G401.6 (cell line): Measurements from ENCODE around the gene TRUB2.
A peak's percentile ranks its signal among the peaks of the same experiment; 100 is the strongest.
"Not testable (repeated sequence)": the region's sequence is repeated elsewhere in the genome, so short reads cannot be mapped to it uniquely, and the experiment has no call there.

Experiments
- FAIRE-seq: peaks from 2 replicates; lab custom pipeline; 2012; peaks lifted over from hg19 to GRCh38; lab: Jason Lieb, UNC

TRUB2 gene

GRCh38 chr9:128298535-128299482 is 23.4 kb downstream of the TRUB2 start:
- no peak for FAIRE-seq

- no peak for FAIRE-seq
Measured at GRCh38 chr9:128297221-128297773, 24.9 kb downstream of the TRUB2 start.

GRCh38 chr9:128296340-128297220 is 25.7 kb downstream of the TRUB2 start:
- no peak for FAIRE-seq

- FAIRE-seq, result no peak
Measured at GRCh38 chr9:128294142-128294541, 28.1 kb downstream of the TRUB2 start.

GRCh38 chr9:128293091-128293490 is 29.2 kb downstream of the TRUB2 start:
- no peak for FAIRE-seq

GRCh38 chr9:128292009-128292408 is 30.2 kb downstream of the TRUB2 start:
- FAIRE-seq, result no peak

- no peak for FAIRE-seq
Measured at GRCh38 chr9:128288273-128289004, 33.8 kb downstream of the TRUB2 start.

GRCh38 chr9:128286440-128286839 is 35.8 kb downstream of the TRUB2 start:
- FAIRE-seq, result no peak

GRCh38 chr9:128285033-128285784 is 37.0 kb downstream of the TRUB2 start:
- no peak for FAIRE-seq

- FAIRE-seq, result no peak
Measured at GRCh38 chr9:128282500-128282899, 39.7 kb downstream of the TRUB2 start.

GRCh38 chr9:128280084-128280622 is 42.1 kb downstream of the TRUB2 start:
- no peak for FAIRE-seq

GRCh38 chr9:128279088-128280073 is 42.9 kb downstream of the TRUB2 start:
- not testable (repeated sequence) for FAIRE-seq

- FAIRE-seq, result no peak
Measured at GRCh38 chr9:128276574-128277270, 45.5 kb downstream of the TRUB2 start.

- peak; percentile 97 for FAIRE-seq
Measured at GRCh38 chr9:128276008-128276573, 46.2 kb downstream of the TRUB2 start, which contains the start of gene SWI5. SWI5 (plus strand) TSS chr9:128276276.

- no peak for FAIRE-seq
Measured at GRCh38 chr9:128275198-128276007, 46.8 kb downstream of the TRUB2 start, which contains the start of gene GOLGA2. GOLGA2 (minus strand) TSS chr9:128276007; CDS start chr9:128275976, 31 bp downstream.

- FAIRE-seq, result no peak
Measured at GRCh38 chr9:128274245-128274644, 48.0 kb downstream of the TRUB2 start.

GRCh38 chr9:128271512-128271911 is 50.7 kb downstream of the TRUB2 start:
- FAIRE-seq, result no peak

- FAIRE-seq, result no peak
Measured at GRCh38 chr9:128271112-128271511, 51.1 kb downstream of the TRUB2 start.
